ENCODE data around the gene EN1. TPM values are rescaled to one million over a fixed set of nuclear protein-coding genes. Genes with fewer than 3 reads are reported as not detected.

Gene EN1
- total and polyA plus RNA-seq, 2 donors (not counting 3 experiments of a cell fraction or from before 2014, with no cell fraction given): not detected

DNA sequence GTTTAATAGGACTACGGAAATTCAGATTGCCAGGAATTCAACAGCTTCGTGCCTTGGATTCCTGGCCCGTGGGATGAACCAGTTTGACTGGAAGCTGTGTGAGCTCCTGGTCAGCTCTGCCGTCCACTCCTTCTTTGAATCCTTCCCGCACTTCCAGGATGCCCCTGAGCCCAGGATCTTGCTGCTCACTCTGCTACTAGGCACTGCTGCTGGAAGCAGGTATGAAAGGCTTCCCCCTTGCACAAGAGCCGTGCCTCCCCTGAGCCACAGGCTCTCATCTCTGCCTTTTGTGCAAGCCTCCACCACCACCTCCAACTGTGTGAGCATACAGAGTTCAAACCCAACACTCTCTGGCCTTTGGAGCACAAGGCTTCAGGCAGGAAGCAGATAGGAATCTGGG, 34.9 kb downstream of the EN1 start:
- Histone ChIP-seq H3K27ac (ENCODE audit: insufficient read depth, low read depth, low read length) (no peak overlapping the region), H4K20me1 (replicated peaks; ENCODE audit: control insufficient read depth, extremely low read depth, insufficient read depth, low read length) (no peaks in the 10 kb centered on the region), H3K9ac (replicated peaks; ENCODE audit: extremely low read depth, insufficient read depth, low read length) (no peak overlapping the region), H3K36me3 (ENCODE audit: control insufficient read depth in 2 of 2, extremely low read depth in 1 of 2, insufficient read depth in 2 of 2, low read length in 2 of 2) (no peaks in the 10 kb centered on the region), H3K79me2 (ENCODE audit: control insufficient read depth, insufficient read depth, low read length) (no peaks in the 10 kb centered on the region), H3K4me2 (ENCODE audit: insufficient read depth, low read length) (no peak overlapping the region), H3K9me1 (replicated peaks; ENCODE audit: control insufficient read depth, extremely low read depth, insufficient read depth, low read length) (no peaks in the 10 kb centered on the region), H3K9me3 (replicated peaks; ENCODE audit: control insufficient read depth, insufficient read depth, low read length) (no peaks in the 10 kb centered on the region), H2AFZ (ENCODE audit: low read depth, low read length) (no peak overlapping the region), H3K27me3 (ENCODE audit: control insufficient read depth in 2 of 2, insufficient read depth in 2 of 2, low read length in 2 of 2) (peaks cover 2 to 15% of the 10 kb centered on the region in 2 experiments), H3K4me1 (ENCODE audit: control insufficient read depth, extremely low read depth, insufficient read depth, low read length) (no peaks in the 10 kb centered on the region), H3K4me3 (replicated peaks in 1 of 3; ENCODE audit: insufficient read depth in 1 of 3, low read depth in 1 of 3, low read length in 3 of 3) (no peak overlapping the region)
- ChIA-PET POLR2A (no interaction called here), CTCF (no interaction called here)
- dilution Hi-C loops (cut with MboI; ENCODE audit: extremely low pct_ligation_motif_present, low sequenced_read_pairs): no loop called here
- FAIRE-seq (no peak), DNase-seq (ENCODE audit: low read depth, low spot score) (no peak)
- TF ChIP-seq EZH2 (IDR thresholded peaks at IDR 0.05; ENCODE audit: borderline replicate concordance, low read depth, low read length, severe bottlenecking) (no peak), GATA2 (IDR thresholded peaks at IDR 0.05; ENCODE audit: insufficient read depth, insufficient read length, low read depth, low read length) (no peak), POLR2AphosphoS5 (IDR thresholded peaks at IDR 0.05; ENCODE audit: insufficient read depth, low read depth, low read length) (no peak), FOS (IDR thresholded peaks at IDR 0.05; ENCODE audit: borderline replicate concordance, insufficient read depth, low read length) (no peak), JUN (IDR thresholded peaks at IDR 0.05; ENCODE audit: borderline replicate concordance, insufficient read depth, insufficient read length, low read depth) (no peak), POLR2A (IDR thresholded peaks at IDR 0.05; ENCODE audit: low read depth, low read length) (no peak)
- TF ChIP-seq, protein P1, sequence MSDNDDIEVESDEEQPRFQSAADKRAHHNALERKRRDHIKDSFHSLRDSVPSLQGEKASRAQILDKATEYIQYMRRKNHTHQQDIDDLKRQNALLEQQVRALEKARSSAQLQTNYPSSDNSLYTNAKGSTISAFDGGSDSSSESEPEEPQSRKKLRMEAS (IDR thresholded peaks at IDR 0.05; ENCODE audit: insufficient read depth, insufficient read length): no peak
- TF ChIP-seq, protein P2, sequence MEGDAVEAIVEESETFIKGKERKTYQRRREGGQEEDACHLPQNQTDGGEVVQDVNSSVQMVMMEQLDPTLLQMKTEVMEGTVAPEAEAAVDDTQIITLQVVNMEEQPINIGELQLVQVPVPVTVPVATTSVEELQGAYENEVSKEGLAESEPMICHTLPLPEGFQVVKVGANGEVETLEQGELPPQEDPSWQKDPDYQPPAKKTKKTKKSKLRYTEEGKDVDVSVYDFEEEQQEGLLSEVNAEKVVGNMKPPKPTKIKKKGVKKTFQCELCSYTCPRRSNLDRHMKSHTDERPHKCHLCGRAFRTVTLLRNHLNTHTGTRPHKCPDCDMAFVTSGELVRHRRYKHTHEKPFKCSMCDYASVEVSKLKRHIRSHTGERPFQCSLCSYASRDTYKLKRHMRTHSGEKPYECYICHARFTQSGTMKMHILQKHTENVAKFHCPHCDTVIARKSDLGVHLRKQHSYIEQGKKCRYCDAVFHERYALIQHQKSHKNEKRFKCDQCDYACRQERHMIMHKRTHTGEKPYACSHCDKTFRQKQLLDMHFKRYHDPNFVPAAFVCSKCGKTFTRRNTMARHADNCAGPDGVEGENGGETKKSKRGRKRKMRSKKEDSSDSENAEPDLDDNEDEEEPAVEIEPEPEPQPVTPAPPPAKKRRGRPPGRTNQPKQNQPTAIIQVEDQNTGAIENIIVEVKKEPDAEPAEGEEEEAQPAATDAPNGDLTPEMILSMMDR (IDR thresholded peaks at IDR 0.05; ENCODE audit: extremely low read depth in 1 of 2, insufficient read depth in 1 of 2, low read depth in 1 of 2, low read length in 2 of 2): no peak
- intact Hi-C loops (cut with micrococcal nuclease): no loop called here
- no TSS peak for BruUV-seq (replicated peaks)

Data from endothelial cell of umbilical vein (primary cell).